ENCODE results near the gene CEBPZ. TPM values are rescaled to one million over a fixed set of nuclear protein-coding genes. Genes with fewer than 3 reads are reported as not detected.
A peak's percentile ranks its signal among the peaks of the same experiment; 100 is the strongest.
"Not testable (repeated sequence)": the region's sequence is repeated elsewhere in the genome, so short reads cannot be mapped to it uniquely, and the experiment has no call there.

CEBPZ gene
- total RNA-seq, 2 experiments from 2014 or later, result 81.8 to 107 TPM

- H3K36me3 Mint-ChIP-seq (ENCODE audit: low read depth), result peaks cover 72% of the 10 kb centered on the region
- intact Hi-C loops (cut with DNase I, micrococcal nuclease), result no loop called here
- POLR2A ChIA-PET, result no interaction called here
- no peak overlapping the region for H3K27ac Mint-ChIP-seq
- CTCF ChIA-PET, result interaction anchor here (0.6 to 1.3 kb wide), 3 partner anchors 24 to 48 kb away, joined by 3 to 4 read pairs (median 3); no protein-coding TSS in a partner anchor
- H3K4me1 Mint-ChIP-seq, result peaks cover 28% of the 10 kb centered on the region
- H3K4me3 Mint-ChIP-seq, result no peak overlapping the region
- ATAC-seq, result no peak
- H3K9me3 Mint-ChIP-seq (ENCODE audit: low read depth), result no peaks in the 10 kb centered on the region
- H3K27me3 Mint-ChIP-seq, result no peaks in the 10 kb centered on the region
- no peak for DNase-seq
Measured at GRCh38 chr2:37219046-37219445, 12.3 kb downstream of the CEBPZ start.

DNA sequence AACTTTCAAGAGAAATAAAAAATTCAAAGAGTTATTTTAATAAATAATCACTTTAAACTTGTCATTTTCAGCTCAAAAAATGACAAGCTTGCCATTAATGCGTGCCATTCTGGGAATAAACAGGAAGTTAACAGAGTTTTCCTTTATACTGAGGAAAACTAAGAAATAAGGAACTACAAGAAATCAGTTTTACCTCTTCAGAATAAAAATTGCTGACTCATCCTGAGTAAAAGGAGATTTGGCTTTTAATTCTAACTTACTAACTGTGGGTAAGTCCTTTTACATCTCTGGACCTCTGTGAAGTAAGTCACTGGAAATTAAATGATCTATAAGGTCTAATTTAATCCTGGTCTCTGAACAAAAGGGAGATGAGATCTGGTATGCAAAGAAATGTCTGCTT lies 16.1 kb downstream of the CEBPZ start:
- intact Hi-C loops (cut with DNase I, micrococcal nuclease), result no loop called here
- DNase-seq (no peak), ATAC-seq (no peak)
- ChIA-PET POLR2A (no interaction called here), CTCF (interaction anchor here (0.6 kb wide), 1 partner anchor 33 kb away, joined by 3 read pairs; no protein-coding TSS in a partner anchor)
- H3K9me3 Mint-ChIP-seq (ENCODE audit: low read depth), result no peaks in the 10 kb centered on the region
- peak overlapping the region; percentile 42 for H3K27ac Mint-ChIP-seq
- H3K4me1 Mint-ChIP-seq, result peaks cover 4% of the 10 kb centered on the region
- no peak overlapping the region for H3K4me3 Mint-ChIP-seq
- peaks cover 67% of the 10 kb centered on the region for H3K36me3 Mint-ChIP-seq (ENCODE audit: low read depth)
- no peaks in the 10 kb centered on the region for H3K27me3 Mint-ChIP-seq

- H3K27ac Mint-ChIP-seq, result peak overlapping the region; percentile 10
- H3K9me3 Mint-ChIP-seq (ENCODE audit: low read depth), result peaks cover 29% of the 10 kb centered on the region
- no peak for DNase-seq
- H3K4me1 Mint-ChIP-seq, result peaks cover 12% of the 10 kb centered on the region
- H3K4me3 Mint-ChIP-seq, result no peak overlapping the region
- ATAC-seq, result no peak
- H3K27me3 Mint-ChIP-seq, result no peaks in the 10 kb centered on the region
- peaks cover 81% of the 10 kb centered on the region for H3K36me3 Mint-ChIP-seq (ENCODE audit: low read depth)
- CTCF ChIA-PET, result interaction anchor here (0.6 to 1.4 kb wide), 5 partner anchors 9 to 770 kb away, joined by 3 to 5 read pairs (median 3); no protein-coding TSS in a partner anchor
- intact Hi-C loops (cut with DNase I, micrococcal nuclease), result no loop called here
- POLR2A ChIA-PET, result no interaction called here
Measured at GRCh38 chr2:37211939-37212338, 19.5 kb downstream of the CEBPZ start.

DNA sequence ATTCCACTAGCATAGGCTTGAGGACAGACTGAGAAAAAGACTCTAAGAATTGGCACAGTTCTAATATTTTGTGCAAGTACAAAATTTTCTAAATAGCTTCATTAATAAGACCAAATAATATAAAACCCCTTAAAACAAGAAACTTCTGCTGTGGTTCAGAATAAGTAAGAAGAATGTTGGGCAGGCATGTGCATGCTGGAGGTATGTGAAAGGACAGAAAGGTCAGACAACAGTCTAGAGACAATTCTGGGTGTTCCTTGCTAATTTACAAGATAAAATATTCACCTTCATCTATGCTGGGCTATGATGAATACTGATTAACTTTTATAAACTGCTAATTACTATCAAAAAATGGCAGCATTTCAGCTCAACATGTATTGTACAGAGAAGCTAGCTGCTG lies 20.2 kb downstream of the CEBPZ start:
- DNase-seq (no peak), ATAC-seq (no peak)
- Mint-ChIP-seq H3K4me1 (peaks cover 15% of the 10 kb centered on the region), H3K27ac (no peak overlapping the region), H3K9me3 (ENCODE audit: low read depth) (peaks cover 33% of the 10 kb centered on the region), H3K27me3 (no peaks in the 10 kb centered on the region), H3K4me3 (no peak overlapping the region), H3K36me3 (ENCODE audit: low read depth) (peaks cover 83% of the 10 kb centered on the region)
- CTCF ChIA-PET, result interaction anchor here (0.6 to 1.4 kb wide), 4 partner anchors 8 to 409 kb away, joined by 3 to 5 read pairs (median 3); no protein-coding TSS in a partner anchor
- intact Hi-C loops (cut with DNase I, micrococcal nuclease), result no loop called here
- POLR2A ChIA-PET, result no interaction called here

- H3K27ac Mint-ChIP-seq; ATAC-seq; H3K27me3 Mint-ChIP-seq; POLR2A ChIA-PET; H3K4me3 Mint-ChIP-seq; CTCF ChIA-PET; intact Hi-C loops (cut with DNase I, micrococcal nuclease); DNase-seq: not testable (repeated sequence)
- Mint-ChIP-seq H3K4me1 (peaks cover 18% of the 10 kb centered on the region), H3K9me3 (ENCODE audit: low read depth) (peaks cover 43% of the 10 kb centered on the region), H3K36me3 (ENCODE audit: low read depth) (peaks cover 93% of the 10 kb centered on the region)
Measured at GRCh38 chr2:37206760-37207159, 24.6 kb downstream of the CEBPZ start.

GRCh38 chr2:37205689-37206341 lies 25.6 kb downstream of the CEBPZ start:
- DNase-seq (no peak), ATAC-seq (no peak)
- no peak overlapping the region for H3K27ac Mint-ChIP-seq
- H3K4me1 Mint-ChIP-seq, result peaks cover 25% of the 10 kb centered on the region
- POLR2A ChIA-PET, result no interaction called here
- H3K4me3 Mint-ChIP-seq, result no peak overlapping the region
- H3K9me3 Mint-ChIP-seq (ENCODE audit: low read depth), result peaks cover 43% of the 10 kb centered on the region
- no peaks in the 10 kb centered on the region for H3K27me3 Mint-ChIP-seq
- CTCF ChIA-PET, result no interaction called here
- peaks cover 89% of the 10 kb centered on the region for H3K36me3 Mint-ChIP-seq (ENCODE audit: low read depth)
- intact Hi-C loops (cut with DNase I, micrococcal nuclease), result no loop called here

GRCh38 chr2:37205071-37205661 lies 26.2 kb downstream of the CEBPZ start:
- Mint-ChIP-seq H3K9me3 (ENCODE audit: low read depth) (peaks cover 43% of the 10 kb centered on the region), H3K4me1 (peaks cover 32% of the 10 kb centered on the region), H3K36me3 (ENCODE audit: low read depth) (peaks cover 87% of the 10 kb centered on the region)
- POLR2A ChIA-PET; H3K27ac Mint-ChIP-seq; intact Hi-C loops (cut with DNase I, micrococcal nuclease); H3K27me3 Mint-ChIP-seq; H3K4me3 Mint-ChIP-seq; ATAC-seq; CTCF ChIA-PET; DNase-seq: not testable (repeated sequence)

- intact Hi-C loops (cut with DNase I, micrococcal nuclease), result no loop called here
- CTCF ChIA-PET, result interaction anchor here (0.7 to 0.9 kb wide), 2 partner anchors 18 to 28 kb away, joined by 3 read pairs; partner anchors contain the start of genes CEBPZ and NDUFAF7
- no peak for DNase-seq
- peaks cover 41% of the 10 kb centered on the region for H3K4me1 Mint-ChIP-seq
- H3K36me3 Mint-ChIP-seq (ENCODE audit: low read depth), result peaks cover 83% of the 10 kb centered on the region
- ATAC-seq, result no peak
- H3K4me3 Mint-ChIP-seq, result no peak overlapping the region
- no peaks in the 10 kb centered on the region for H3K27me3 Mint-ChIP-seq
- no peak overlapping the region for H3K27ac Mint-ChIP-seq
- H3K9me3 Mint-ChIP-seq (ENCODE audit: low read depth), result peaks cover 31% of the 10 kb centered on the region
- POLR2A ChIA-PET, result no interaction called here
Measured at GRCh38 chr2:37203708-37204107, 27.7 kb downstream of the CEBPZ start.

DNA sequence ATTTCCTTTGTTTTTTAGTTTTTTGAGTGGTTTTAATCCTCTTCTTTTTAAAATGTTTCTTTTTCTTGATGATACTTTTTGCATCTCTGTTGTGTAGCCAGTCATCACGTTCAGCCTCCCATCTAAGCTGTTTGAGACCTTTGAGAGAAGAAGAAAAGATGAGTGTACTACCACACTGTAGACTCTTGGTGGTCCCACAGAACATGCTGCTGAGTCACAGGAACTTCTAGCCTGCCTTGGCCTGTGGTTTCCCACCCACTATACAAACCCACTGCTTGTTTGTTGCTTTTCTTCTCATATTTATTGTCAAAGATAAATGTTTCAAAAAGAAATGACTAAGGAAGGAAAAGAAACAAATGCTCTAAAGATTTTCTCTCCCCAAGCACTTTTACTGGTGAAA lies 29.6 kb downstream of the CEBPZ start:
- ATAC-seq (peak; percentile 63), DNase-seq (peak; percentile 40)
- ChIA-PET POLR2A (no interaction called here), CTCF (interaction anchor here (1.0 to 1.7 kb wide), 2 partner anchors 10 to 676 kb away, joined by 3 to 5 read pairs; no protein-coding TSS in a partner anchor)
- intact Hi-C loops (cut with DNase I, micrococcal nuclease), result no loop called here
- Mint-ChIP-seq H3K4me3 (no peak overlapping the region), H3K36me3 (ENCODE audit: low read depth) (peaks cover 64% of the 10 kb centered on the region), H3K27ac (peak overlapping the region; percentile 75), H3K4me1 (peaks cover 41% of the 10 kb centered on the region), H3K9me3 (ENCODE audit: low read depth) (peaks cover 13% of the 10 kb centered on the region), H3K27me3 (no peaks in the 10 kb centered on the region)

DNA sequence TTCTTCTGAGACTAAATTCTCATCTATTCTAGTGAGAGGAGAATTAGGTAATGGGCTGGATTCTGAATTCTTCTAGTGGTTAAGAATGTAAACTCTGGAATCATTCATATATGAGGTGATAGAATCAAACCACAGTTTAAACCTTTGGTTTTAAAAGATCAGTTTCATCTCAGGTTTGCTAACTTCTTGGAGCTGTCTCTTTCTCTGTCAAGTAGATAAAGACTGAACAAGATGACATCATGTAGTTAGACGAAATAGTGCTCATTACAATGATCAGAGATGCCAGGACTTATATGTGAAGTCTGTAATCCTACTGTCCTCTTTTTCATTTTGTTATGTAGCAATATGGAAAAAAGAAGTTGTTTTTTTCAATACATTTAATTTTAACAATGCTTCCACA lies 30.2 kb downstream of the CEBPZ start:
- intact Hi-C loops (cut with DNase I, micrococcal nuclease), result no loop called here
- peaks cover 61% of the 10 kb centered on the region for H3K36me3 Mint-ChIP-seq (ENCODE audit: low read depth)
- peak; percentile 7 for ATAC-seq

GRCh38 chr2:37198681-37199065 lies 32.7 kb downstream of the CEBPZ start:
- Mint-ChIP-seq H3K9me3 (ENCODE audit: low read depth) (peaks cover 3% of the 10 kb centered on the region), H3K4me1 (peaks cover 41% of the 10 kb centered on the region), H3K27me3 (no peaks in the 10 kb centered on the region), H3K27ac (no peak overlapping the region), H3K36me3 (ENCODE audit: low read depth) (peaks cover 38% of the 10 kb centered on the region), H3K4me3 (no peak overlapping the region)
- no peak for ATAC-seq
- POLR2A ChIA-PET, result interaction anchor here (0.8 kb wide), 1 partner anchor 168 kb away, joined by 3 read pairs; no protein-coding TSS in a partner anchor
- intact Hi-C loops (cut with DNase I, micrococcal nuclease), result no loop called here
- DNase-seq, result no peak
- CTCF ChIA-PET, result no interaction called here

More for the DNA sequence above, 30.2 kb downstream of the CEBPZ start:
- no peak for DNase-seq
- ChIA-PET CTCF (interaction anchor here (0.6 to 1.7 kb wide), 3 partner anchors 10 to 676 kb away, joined by 3 to 5 read pairs (median 3); no protein-coding TSS in a partner anchor), POLR2A (no interaction called here)
- H3K4me3 Mint-ChIP-seq, result no peak overlapping the region
- H3K27ac Mint-ChIP-seq, result peak overlapping the region; percentile 60
- no peaks in the 10 kb centered on the region for H3K27me3 Mint-ChIP-seq
- H3K4me1 Mint-ChIP-seq, result peaks cover 41% of the 10 kb centered on the region
- peaks cover 10% of the 10 kb centered on the region for H3K9me3 Mint-ChIP-seq (ENCODE audit: low read depth)

Data from activated CD4-positive, alpha-beta T cell treated with anti-CD3 and anti-CD28 coated beads for 36 hours (primary cell).